Loucy (cell line): ENCODE data around the gene ITM2B.

ENCODE experiments used
- H2AFZ ChIP-seq: fragments of 200-600 bp; sonication (generic); 2 replicates; pipeline ENCODE4 v1.6.0; 2016; ENCODE audit warnings: antibody characterized with exemption, mild to moderate bottlenecking, low read length, moderate library complexity
- H3F3A ChIP-seq: fragments of 200-600 bp; 2 replicates; pipeline ENCODE4 v1.6.0; 2016; ENCODE audit warnings: antibody characterized with exemption, low read depth, mild to moderate bottlenecking
- H3K27me3 ChIP-seq: fragments of 200-600 bp; sonication (generic); 2 replicates; pipeline ENCODE4 v1.6.1; 2014; ENCODE audit warnings: low read length, mild to moderate bottlenecking; ENCODE audit not compliant: insufficient read depth, poor library complexity, severe bottlenecking
- H3K36me3 ChIP-seq: fragments of 200-600 bp; sonication (generic); 2 replicates; pipeline ENCODE4 v1.6.1; 2016; ENCODE audit warnings: low read length; ENCODE audit not compliant: insufficient read depth
- H3K4me1 ChIP-seq: fragments of 200-600 bp; sonication (generic); 2 replicates; pipeline ENCODE4 v1.5.1; 2014; ENCODE audit warnings: low read length, mild to moderate bottlenecking; ENCODE audit not compliant: insufficient read depth, poor library complexity, severe bottlenecking
- H3K4me2 ChIP-seq: fragments of 200-600 bp; sonication (generic); 2 replicates; pipeline ENCODE4 v1.6.0; 2014; ENCODE audit warnings: antibody characterized with exemption, low read length, low read depth, mild to moderate bottlenecking; ENCODE audit not compliant: poor library complexity, severe bottlenecking
- H3K4me3 ChIP-seq: fragments of 200-600 bp; sonication (generic); 2 replicates; pipeline ENCODE4 v1.5.1; 2014; ENCODE audit warnings: low read length, mild to moderate bottlenecking, mixed read lengths; ENCODE audit not compliant: poor library complexity, severe bottlenecking
- H3K79me2 ChIP-seq: fragments of 200-600 bp; sonication (generic); 2 replicates; pipeline ENCODE4 v1.6.1; 2014; ENCODE audit warnings: low read length; ENCODE audit not compliant: insufficient read depth
- H3K9ac ChIP-seq: fragments of 200-600 bp; sonication (generic); 2 replicates; pipeline ENCODE4 v1.6.0; 2014; ENCODE audit warnings: mild to moderate bottlenecking, low read depth, low read length, moderate library complexity; ENCODE audit not compliant: poor library complexity, severe bottlenecking
- H3K9me2 ChIP-seq: fragments of 200-600 bp; sonication (generic); replicated peaks from 2 replicates; pipeline ENCODE4 v1.6.1; 2016; ENCODE audit warnings: low read depth, low read length, mixed read lengths
- H3K9me3 ChIP-seq: fragments of 200-600 bp; sonication (generic); 2 replicates; pipeline ENCODE4 v1.6.1; 2014; ENCODE audit warnings: mild to moderate bottlenecking, antibody characterized with exemption, low read length, low read depth; ENCODE audit not compliant: insufficient read depth
- H4K20me1 ChIP-seq: fragments of 200-600 bp; sonication (generic); 2 replicates; pipeline ENCODE4 v1.6.0; 2014; ENCODE audit warnings: antibody characterized with exemption, low read length, mild to moderate bottlenecking; ENCODE audit not compliant: insufficient read depth, poor library complexity, severe bottlenecking
- CTCF ChIP-seq: fragments of 200-600 bp; sonication (generic); conservative IDR thresholded peaks from 2 replicates; pipeline ENCODE4 v1.5.1; 2014; ENCODE audit warnings: mild to moderate bottlenecking, antibody characterized with exemption, low read length
- EZH2phosphoT487 ChIP-seq: fragments of 200-600 bp; IDR thresholded peaks from 2 replicates; pipeline ENCODE4 v1.6.1; 2018; ENCODE audit warnings: antibody characterized with exemption, mild to moderate bottlenecking, moderate library complexity, borderline replicate concordance

The ITM2B gene

GRCh38 chr13:48303359-48304142, 70.5 kb downstream of the ITM2B start, which contains the start of gene RB1:
TSS of gene RB1 (plus strand) at chr13:48303751. CDS start at chr13:48303913, 162 bp downstream.
- H3K79me2 ChIP-seq, result peaks cover 64% of the 10 kb centered on the region
- no peak for TF ChIP-seq CTCF
- no peak for TF ChIP-seq EZH2phosphoT487
- H3K4me3 ChIP-seq, result peak within 1 kb of the TSS; percentile 93
- H3K36me3 ChIP-seq, result no peaks in the 10 kb centered on the region
- no peaks in the 10 kb centered on the region for H3K9me2 ChIP-seq
- peak within 1 kb of the TSS; percentile 94 for H3K9ac ChIP-seq
- H3K9me3 ChIP-seq, result no peaks in the 10 kb centered on the region
- peak within 1 kb of the TSS; percentile 81 for H3K4me2 ChIP-seq
- peaks cover 29% of the 10 kb centered on the region for H4K20me1 ChIP-seq
- H2AFZ ChIP-seq, result peak within 1 kb of the TSS; percentile 82
- no peaks in the 10 kb centered on the region for H3F3A ChIP-seq
- H3K27me3 ChIP-seq, result no peaks in the 10 kb centered on the region
- peaks cover 34% of the 10 kb centered on the region for H3K4me1 ChIP-seq

- Histone ChIP-seq H3K9ac (peak overlapping the region; percentile 94), H3K9me3 (no peaks in the 10 kb centered on the region), H3F3A (no peaks in the 10 kb centered on the region), H3K27me3 (no peaks in the 10 kb centered on the region), H3K79me2 (peaks cover 71% of the 10 kb centered on the region), H3K4me2 (peak overlapping the region; percentile 81), H2AFZ (peak overlapping the region; percentile 82), H4K20me1 (peaks cover 37% of the 10 kb centered on the region), H3K4me3 (peak overlapping the region; percentile 93), H3K36me3 (peaks cover 3% of the 10 kb centered on the region; the same call in 1 of the 2 replicates), H3K9me2 (no peaks in the 10 kb centered on the region), H3K4me1 (peaks cover 41% of the 10 kb centered on the region)
- TF ChIP-seq EZH2phosphoT487 (no peak), CTCF (no peak)
These were observed 71.3 kb downstream of the ITM2B start for GRCh38 chr13:48304143-48304876.

- Histone ChIP-seq H3K9me3 (no peaks in the 10 kb centered on the region), H3F3A (no peaks in the 10 kb centered on the region), H3K4me2 (peak overlapping the region; percentile 81), H3K9me2 (no peaks in the 10 kb centered on the region), H3K4me1 (peaks cover 46% of the 10 kb centered on the region), H3K79me2 (peaks cover 98% of the 10 kb centered on the region), H3K4me3 (peak overlapping the region; percentile 93), H2AFZ (no peak overlapping the region), H3K9ac (no peak overlapping the region), H3K36me3 (peaks cover 8% of the 10 kb centered on the region; the same call in 1 of the 2 replicates), H4K20me1 (peaks cover 66% of the 10 kb centered on the region), H3K27me3 (no peaks in the 10 kb centered on the region)
- TF ChIP-seq CTCF (no peak), EZH2phosphoT487 (no peak)
These were observed 78.2 kb downstream of the ITM2B start for GRCh38 chr13:48311223-48311622.
